Cardiac muscle cell (in vitro differentiated cells and primary cell): ENCODE measurements around the gene SIKE1. TPM values are rescaled to one million over a fixed set of nuclear protein-coding genes. Genes with fewer than 3 reads are reported as not detected.
"Not testable (repeated sequence)": the region's sequence is repeated elsewhere in the genome, so short reads cannot be mapped to it uniquely, and the experiment has no call there.

ENCODE experiments used
- DNase-seq, 2 donors: peaks; one replicate each; pipeline versions ENCODE4 v3.0.0 to v3.0.0-alpha.2; 2010 to 2017; ENCODE audit warnings: low read depth in 1 of 2, low spot score in 1 of 2
- H3K27ac ChIP-seq: fragments of 200-600 bp; sonication (generic); 2 replicates; pipeline ENCODE4 v1.5.1; 2016
- H3K27me3 ChIP-seq: fragments of 200-600 bp; sonication (generic); 2 replicates; pipeline ENCODE4 v1.6.0; 2016; ENCODE audit warnings: control low read depth
- H3K36me3 ChIP-seq: fragments of 200-600 bp; sonication (generic); 2 replicates; pipeline ENCODE4 v1.5.1; 2016; ENCODE audit warnings: control low read depth
- H3K4me1 ChIP-seq: fragments of 200-600 bp; sonication (generic); 2 replicates; pipeline ENCODE4 v1.8.1; 2017; ENCODE audit warnings: low read depth, mild to moderate bottlenecking, mixed run types
- H3K4me3 ChIP-seq: fragments of 200-600 bp; sonication (generic); 2 replicates; pipeline ENCODE4 v1.5.1; 2016; ENCODE audit warnings: mild to moderate bottlenecking
- H3K9me3 ChIP-seq: fragments of 200-600 bp; sonication (generic); 2 replicates; pipeline ENCODE4 v1.5.1; 2017; ENCODE audit warnings: low read depth, mild to moderate bottlenecking, control low read depth
- CTCF ChIP-seq: IDR thresholded peaks from 2 replicates; pipeline ENCODE4 v1.5.1; 2012; ENCODE audit warnings: low read depth, mild to moderate bottlenecking, low read length
- polyA plus RNA-seq: library from polyadenylated mRNA; unstranded; fragments of >200 nt; fragmentation: Nextera tagmentation; extraction: Ambion mirVana; gene quantifications from 2 replicates; pipeline ENCODE4 v1.2.1, GENCODE V29; 2016
- total RNA-seq: library from RNA; depleted of rRNA; stranded (reverse); fragments of >200 nt; gene quantifications from 2 replicates; pipeline ENCODE4 v1.2.3, GENCODE V29; 2016

Gene SIKE1
- total and polyA plus RNA-seq, 2 experiments from 2014 or later: 64.0 to 91.9 TPM

GRCh38 chr1:114756949-114757454 is 23.5 kb downstream of the SIKE1 start:
- H3K4me3 ChIP-seq: peak overlapping the region; percentile 99
- H3K27ac ChIP-seq: peak overlapping the region; percentile 100
- H3K27me3 ChIP-seq: no peaks in the 10 kb centered on the region
- peak; percentile 24 to 68 for DNase-seq
- no peaks in the 10 kb centered on the region for H3K9me3 ChIP-seq
- H3K36me3 ChIP-seq: no peaks in the 10 kb centered on the region
- peaks cover 31% of the 10 kb centered on the region for H3K4me1 ChIP-seq
- no peak for TF ChIP-seq CTCF

- peaks cover 37% of the 10 kb centered on the region for H3K4me1 ChIP-seq
- TF ChIP-seq CTCF: no peak
- H3K36me3 ChIP-seq: no peaks in the 10 kb centered on the region
- no peak for DNase-seq
- H3K9me3 ChIP-seq: no peaks in the 10 kb centered on the region
- peak overlapping the region; percentile 99 for H3K4me3 ChIP-seq
- peak overlapping the region; percentile 100 for H3K27ac ChIP-seq
- no peaks in the 10 kb centered on the region for H3K27me3 ChIP-seq
These were observed 24.2 kb downstream of the SIKE1 start for GRCh38 chr1:114756009-114756892.

- no peak for DNase-seq
- no peak for TF ChIP-seq CTCF
- Histone ChIP-seq H3K27me3 (no peaks in the 10 kb centered on the region), H3K27ac (no peak overlapping the region), H3K4me1 (peaks cover 45% of the 10 kb centered on the region), H3K4me3 (no peak overlapping the region), H3K36me3 (peaks cover 5% of the 10 kb centered on the region), H3K9me3 (no peaks in the 10 kb centered on the region)
These were observed 25.2 kb downstream of the SIKE1 start for GRCh38 chr1:114755006-114755931.

GRCh38 chr1:114753702-114754101 is 26.8 kb downstream of the SIKE1 start:
- H3K4me1 ChIP-seq: peaks cover 52% of the 10 kb centered on the region
- not testable (repeated sequence) for H3K27ac ChIP-seq, H3K9me3 ChIP-seq, DNase-seq, H3K27me3 ChIP-seq, H3K4me3 ChIP-seq
- peaks cover 18% of the 10 kb centered on the region for H3K36me3 ChIP-seq

GRCh38 chr1:114753143-114753542 is 27.3 kb downstream of the SIKE1 start:
- H3K9me3 ChIP-seq: no peaks in the 10 kb centered on the region
- no peak for DNase-seq
- H3K27me3 ChIP-seq: no peaks in the 10 kb centered on the region
- no peak for TF ChIP-seq CTCF
- no peak overlapping the region for H3K4me3 ChIP-seq
- peaks cover 24% of the 10 kb centered on the region for H3K36me3 ChIP-seq
- peak overlapping the region; percentile 54 for H3K27ac ChIP-seq
- H3K4me1 ChIP-seq: peaks cover 52% of the 10 kb centered on the region
